GM23338 (cell line): ENCODE data around the gene SIRT7. TPM values are rescaled to one million over a fixed set of nuclear protein-coding genes. Genes with fewer than 3 reads are reported as not detected.

Experiments
- ATAC-seq: fragments of 200-7000 bp; cut with Tn5 transposase; 3 replicates; pipeline ENCODE4 v1.9.1; 2020
- DNase-seq: peaks from one replicate; pipeline ENCODE4 v3.0.0-alpha.2; 2015; ENCODE audit warnings: low spot score
- H2AFZ ChIP-seq: fragments of 200-600 bp; sonication (generic); 2 replicates; pipeline ENCODE4 v1.8.0; 2016; ENCODE audit warnings: antibody characterized with exemption, mild to moderate bottlenecking, moderate library complexity
- H3F3A ChIP-seq: fragments of 200-600 bp; sonication (generic); replicated peaks from 2 replicates; pipeline ENCODE4 v1.8.0; 2017; ENCODE audit warnings: antibody characterized with exemption, mixed run types, low read depth
- H3K27ac ChIP-seq: fragments of 200-600 bp; sonication (generic); 2 replicates; pipeline ENCODE4 v1.6.1; 2016; ENCODE audit warnings: low read depth
- H3K27me3 ChIP-seq: fragments of 200-600 bp; sonication (generic); 2 replicates; pipeline ENCODE4 v1.8.0; 2016; ENCODE audit warnings: mild to moderate bottlenecking, mixed run types, moderate library complexity; ENCODE audit not compliant: insufficient read depth
- H3K36me3 ChIP-seq: fragments of 200-600 bp; sonication (generic); 2 replicates; pipeline ENCODE4 v1.8.0; 2016; ENCODE audit warnings: mild to moderate bottlenecking; ENCODE audit not compliant: insufficient read depth
- H3K4me1 ChIP-seq: fragments of 200-600 bp; sonication (generic); 2 replicates; pipeline ENCODE4 v1.8.0; 2016; ENCODE audit warnings: mild to moderate bottlenecking, moderate library complexity; ENCODE audit not compliant: insufficient read depth
- H3K4me2 ChIP-seq: fragments of 200-600 bp; sonication (generic); 2 replicates; pipeline ENCODE4 v1.7.1; 2017; ENCODE audit warnings: mixed run types
- H3K4me3 ChIP-seq: fragments of 200-600 bp; sonication (generic); 2 replicates; pipeline ENCODE4 v1.6.1; 2016; ENCODE audit warnings: mixed run types
- H3K79me2 ChIP-seq: fragments of 200-600 bp; sonication (generic); replicated peaks from 2 replicates; pipeline ENCODE4 v1.8.0; 2017; ENCODE audit warnings: mild to moderate bottlenecking; ENCODE audit not compliant: insufficient read depth
- H3K9me2 ChIP-seq: fragments of 200-600 bp; sonication (generic); 2 replicates; pipeline ENCODE4 v1.8.0; 2017; ENCODE audit not compliant: insufficient read depth
- H4K20me1 ChIP-seq: fragments of 200-600 bp; sonication (generic); replicated peaks from 2 replicates; pipeline ENCODE4 v1.8.0; 2017; ENCODE audit warnings: mild to moderate bottlenecking; ENCODE audit not compliant: insufficient read depth
- H3K27ac Mint-ChIP-seq: 2 replicates; pipeline ENCODE4 v1.8.0; 2020; ENCODE audit warnings: inconsistent platforms, mild to moderate bottlenecking, moderate library complexity, mixed read lengths
- H3K27me3 Mint-ChIP-seq: 3 replicates; pipeline ENCODE4 v1.8.0; 2022; ENCODE audit warnings: low read depth, mild to moderate bottlenecking, moderate library complexity, mixed read lengths, inconsistent platforms; ENCODE audit not compliant: insufficient read depth, poor library complexity
- H3K36me3 Mint-ChIP-seq: 3 replicates; pipeline ENCODE4 v1.8.0; 2021; ENCODE audit warnings: low read depth, mild to moderate bottlenecking, inconsistent platforms, moderate library complexity, mixed read lengths
- H3K4me1 Mint-ChIP-seq: 3 replicates; pipeline ENCODE4 v1.8.0; 2020; ENCODE audit warnings: mild to moderate bottlenecking, inconsistent platforms, mixed read lengths
- H3K4me3 Mint-ChIP-seq: 3 replicates; pipeline ENCODE4 v1.8.0; 2021; ENCODE audit warnings: moderate library complexity, mild to moderate bottlenecking, inconsistent platforms, mixed read lengths
- H3K9me3 Mint-ChIP-seq: 3 replicates; pipeline ENCODE4 v1.8.0; 2020; ENCODE audit warnings: moderate library complexity, mild to moderate bottlenecking, inconsistent platforms, mixed read lengths
- EZH2 ChIP-seq: fragments of 200-600 bp; sonication (generic); IDR thresholded peaks from one replicate; pipeline ENCODE4 v1.8.0; 2017; ENCODE audit warnings: antibody characterized with exemption, mild to moderate bottlenecking, low read depth; ENCODE audit not compliant: unreplicated experiment
- EZH2phosphoT487 ChIP-seq: fragments of 200-600 bp; sonication (generic); IDR thresholded peaks from one replicate; pipeline ENCODE4 v1.8.1; 2018; ENCODE audit warnings: antibody characterized with exemption; ENCODE audit not compliant: unreplicated experiment
- JUNB ChIP-seq: IDR thresholded peaks from one replicate; pipeline ENCODE4 v1.6.1; 2016; ENCODE audit warnings: antibody characterized with exemption; ENCODE audit not compliant: unreplicated experiment
- NANOG ChIP-seq: IDR thresholded peaks from 2 replicates; pipeline ENCODE4 v1.6.1; 2016; ENCODE audit warnings: antibody characterized with exemption, borderline replicate concordance
- STAT1 ChIP-seq: IDR thresholded peaks from one replicate; pipeline ENCODE4 v1.6.1; 2016; ENCODE audit warnings: antibody characterized with exemption; ENCODE audit not compliant: unreplicated experiment
- ZNF114 ChIP-seq: fragments of 250-450 bp; sonication (Bioruptor Pico); IDR thresholded peaks from 2 replicates; pipeline ENCODE4 v1.5.0; 2020; ENCODE audit warnings: mild to moderate bottlenecking, moderate library complexity
- ZNF331 ChIP-seq: fragments of 250-450 bp; sonication (Bioruptor Pico); IDR thresholded peaks from 2 replicates; pipeline ENCODE4 v1.5.0; 2020; ENCODE audit warnings: low read depth, mild to moderate bottlenecking, moderate library complexity
- polyA plus RNA-seq: library from polyadenylated mRNA; unstranded; fragments of >200 nt; fragmentation: Nextera tagmentation; extraction: Ambion mirVana; gene quantifications from 2 replicates; pipeline ENCODE4 v1.2.1, GENCODE V29; 2016
- total RNA-seq: library from RNA; depleted of rRNA; stranded (reverse); fragments of >200 nt; shearing (Covaris generic); gene quantifications from 2 replicates; pipeline ENCODE4 v1.2.3, GENCODE V29; 2014
- TF ChIP-seq, protein P1 (sequence below): IDR thresholded peaks from 2 replicates; pipeline ENCODE4 v1.6.1; 2016; ENCODE audit warnings: antibody characterized with exemption
- TF ChIP-seq, protein P2 (sequence below): IDR thresholded peaks from one replicate; pipeline ENCODE4 v1.6.1; 2018; ENCODE audit warnings: antibody characterized with exemption; ENCODE audit not compliant: unreplicated experiment
- TF ChIP-seq, protein P3 (sequence below): fragments of 250-450 bp; sonication (Bioruptor Pico); IDR thresholded peaks from 2 replicates; pipeline ENCODE4 v1.5.0; 2020; ENCODE audit warnings: mild to moderate bottlenecking, moderate library complexity
- TF ChIP-seq, protein P4 (sequence below), 2 experiments: fragments of 200-600 bp in 1 of 2; sonication (generic) in 1 of 2; conservative IDR thresholded peaks; 2 replicates each; pipeline versions ENCODE4 v1.5.1 to v1.6.1; 2016 to 2017; ENCODE audit warnings: antibody characterized with exemption in 2 of 2, low read depth in 2 of 2, mild to moderate bottlenecking in 2 of 2, moderate library complexity in 1 of 2

The SIRT7 gene
- total and polyA plus RNA-seq, 2 experiments from 2014 or later = 16.3 to 20.8 TPM

DNA sequence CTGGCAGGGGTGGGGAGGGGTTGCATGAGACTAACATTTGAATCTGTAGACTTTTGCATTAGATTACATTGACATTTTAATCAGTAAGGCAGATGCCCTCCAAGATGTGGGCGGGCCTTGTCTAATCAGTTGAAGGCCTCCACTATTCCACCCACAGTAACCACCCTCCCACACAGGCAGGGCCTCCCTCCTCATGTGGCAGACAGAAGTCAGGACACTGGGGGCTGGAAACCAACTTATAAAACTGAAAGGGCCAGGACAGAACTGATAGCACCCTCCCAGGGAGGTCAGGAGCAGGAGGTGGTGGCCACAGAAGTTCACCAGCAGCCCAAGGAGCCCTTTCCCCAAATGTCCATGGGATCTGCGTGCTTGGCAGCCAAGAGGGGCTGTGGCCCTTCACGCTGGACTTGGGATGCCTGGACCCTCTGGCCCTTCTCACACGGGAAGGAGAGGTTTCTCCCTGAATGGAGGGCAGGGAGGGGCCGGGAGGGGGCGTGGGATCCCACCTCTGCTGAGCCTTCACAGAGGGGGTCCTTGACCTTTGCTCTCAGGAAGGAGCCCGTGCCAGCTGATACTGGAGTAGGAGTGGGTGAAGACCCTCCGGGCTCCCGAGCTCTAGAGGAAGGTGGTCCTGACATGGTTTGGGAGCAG lies 14.5 kb upstream of the SIRT7 start:
- H3K79me2 ChIP-seq = peaks cover 12% of the 10 kb centered on the region; the same call in 1 of the 2 replicates
- no peak overlapping the region for H3K4me3 ChIP-seq
- no peaks in the 10 kb centered on the region for H3K36me3 ChIP-seq
- H3K4me1 ChIP-seq = no peaks in the 10 kb centered on the region; the same call in 1 of the 2 replicates
- Mint-ChIP-seq H3K9me3 (no peaks in the 10 kb centered on the region), H3K4me1 (peaks cover 11% of the 10 kb centered on the region), H3K27ac (no peak overlapping the region), H3K27me3 (peaks cover 25% of the 10 kb centered on the region), H3K36me3 (peaks cover 35% of the 10 kb centered on the region), H3K4me3 (no peak overlapping the region; the same call in 2 of the 3 replicates)
- no peaks in the 10 kb centered on the region; the same call in 1 of the 2 replicates for H4K20me1 ChIP-seq
- no peak for ATAC-seq
- no peak for DNase-seq
- H3K27ac ChIP-seq = no peak overlapping the region
- no peak for TF ChIP-seq EZH2
- TF ChIP-seq JUNB = no peak
- no peak for TF ChIP-seq STAT1
- TF ChIP-seq EZH2phosphoT487 = no peak
- TF ChIP-seq, protein P1, sequence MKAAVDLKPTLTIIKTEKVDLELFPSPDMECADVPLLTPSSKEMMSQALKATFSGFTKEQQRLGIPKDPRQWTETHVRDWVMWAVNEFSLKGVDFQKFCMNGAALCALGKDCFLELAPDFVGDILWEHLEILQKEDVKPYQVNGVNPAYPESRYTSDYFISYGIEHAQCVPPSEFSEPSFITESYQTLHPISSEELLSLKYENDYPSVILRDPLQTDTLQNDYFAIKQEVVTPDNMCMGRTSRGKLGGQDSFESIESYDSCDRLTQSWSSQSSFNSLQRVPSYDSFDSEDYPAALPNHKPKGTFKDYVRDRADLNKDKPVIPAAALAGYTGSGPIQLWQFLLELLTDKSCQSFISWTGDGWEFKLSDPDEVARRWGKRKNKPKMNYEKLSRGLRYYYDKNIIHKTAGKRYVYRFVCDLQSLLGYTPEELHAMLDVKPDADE = no peak
- TF ChIP-seq ZNF331 = no peak
- TF ChIP-seq, protein P2, sequence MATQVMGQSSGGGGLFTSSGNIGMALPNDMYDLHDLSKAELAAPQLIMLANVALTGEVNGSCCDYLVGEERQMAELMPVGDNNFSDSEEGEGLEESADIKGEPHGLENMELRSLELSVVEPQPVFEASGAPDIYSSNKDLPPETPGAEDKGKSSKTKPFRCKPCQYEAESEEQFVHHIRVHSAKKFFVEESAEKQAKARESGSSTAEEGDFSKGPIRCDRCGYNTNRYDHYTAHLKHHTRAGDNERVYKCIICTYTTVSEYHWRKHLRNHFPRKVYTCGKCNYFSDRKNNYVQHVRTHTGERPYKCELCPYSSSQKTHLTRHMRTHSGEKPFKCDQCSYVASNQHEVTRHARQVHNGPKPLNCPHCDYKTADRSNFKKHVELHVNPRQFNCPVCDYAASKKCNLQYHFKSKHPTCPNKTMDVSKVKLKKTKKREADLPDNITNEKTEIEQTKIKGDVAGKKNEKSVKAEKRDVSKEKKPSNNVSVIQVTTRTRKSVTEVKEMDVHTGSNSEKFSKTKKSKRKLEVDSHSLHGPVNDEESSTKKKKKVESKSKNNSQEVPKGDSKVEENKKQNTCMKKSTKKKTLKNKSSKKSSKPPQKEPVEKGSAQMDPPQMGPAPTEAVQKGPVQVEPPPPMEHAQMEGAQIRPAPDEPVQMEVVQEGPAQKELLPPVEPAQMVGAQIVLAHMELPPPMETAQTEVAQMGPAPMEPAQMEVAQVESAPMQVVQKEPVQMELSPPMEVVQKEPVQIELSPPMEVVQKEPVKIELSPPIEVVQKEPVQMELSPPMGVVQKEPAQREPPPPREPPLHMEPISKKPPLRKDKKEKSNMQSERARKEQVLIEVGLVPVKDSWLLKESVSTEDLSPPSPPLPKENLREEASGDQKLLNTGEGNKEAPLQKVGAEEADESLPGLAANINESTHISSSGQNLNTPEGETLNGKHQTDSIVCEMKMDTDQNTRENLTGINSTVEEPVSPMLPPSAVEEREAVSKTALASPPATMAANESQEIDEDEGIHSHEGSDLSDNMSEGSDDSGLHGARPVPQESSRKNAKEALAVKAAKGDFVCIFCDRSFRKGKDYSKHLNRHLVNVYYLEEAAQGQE = no peak
- TF ChIP-seq, protein P3, sequence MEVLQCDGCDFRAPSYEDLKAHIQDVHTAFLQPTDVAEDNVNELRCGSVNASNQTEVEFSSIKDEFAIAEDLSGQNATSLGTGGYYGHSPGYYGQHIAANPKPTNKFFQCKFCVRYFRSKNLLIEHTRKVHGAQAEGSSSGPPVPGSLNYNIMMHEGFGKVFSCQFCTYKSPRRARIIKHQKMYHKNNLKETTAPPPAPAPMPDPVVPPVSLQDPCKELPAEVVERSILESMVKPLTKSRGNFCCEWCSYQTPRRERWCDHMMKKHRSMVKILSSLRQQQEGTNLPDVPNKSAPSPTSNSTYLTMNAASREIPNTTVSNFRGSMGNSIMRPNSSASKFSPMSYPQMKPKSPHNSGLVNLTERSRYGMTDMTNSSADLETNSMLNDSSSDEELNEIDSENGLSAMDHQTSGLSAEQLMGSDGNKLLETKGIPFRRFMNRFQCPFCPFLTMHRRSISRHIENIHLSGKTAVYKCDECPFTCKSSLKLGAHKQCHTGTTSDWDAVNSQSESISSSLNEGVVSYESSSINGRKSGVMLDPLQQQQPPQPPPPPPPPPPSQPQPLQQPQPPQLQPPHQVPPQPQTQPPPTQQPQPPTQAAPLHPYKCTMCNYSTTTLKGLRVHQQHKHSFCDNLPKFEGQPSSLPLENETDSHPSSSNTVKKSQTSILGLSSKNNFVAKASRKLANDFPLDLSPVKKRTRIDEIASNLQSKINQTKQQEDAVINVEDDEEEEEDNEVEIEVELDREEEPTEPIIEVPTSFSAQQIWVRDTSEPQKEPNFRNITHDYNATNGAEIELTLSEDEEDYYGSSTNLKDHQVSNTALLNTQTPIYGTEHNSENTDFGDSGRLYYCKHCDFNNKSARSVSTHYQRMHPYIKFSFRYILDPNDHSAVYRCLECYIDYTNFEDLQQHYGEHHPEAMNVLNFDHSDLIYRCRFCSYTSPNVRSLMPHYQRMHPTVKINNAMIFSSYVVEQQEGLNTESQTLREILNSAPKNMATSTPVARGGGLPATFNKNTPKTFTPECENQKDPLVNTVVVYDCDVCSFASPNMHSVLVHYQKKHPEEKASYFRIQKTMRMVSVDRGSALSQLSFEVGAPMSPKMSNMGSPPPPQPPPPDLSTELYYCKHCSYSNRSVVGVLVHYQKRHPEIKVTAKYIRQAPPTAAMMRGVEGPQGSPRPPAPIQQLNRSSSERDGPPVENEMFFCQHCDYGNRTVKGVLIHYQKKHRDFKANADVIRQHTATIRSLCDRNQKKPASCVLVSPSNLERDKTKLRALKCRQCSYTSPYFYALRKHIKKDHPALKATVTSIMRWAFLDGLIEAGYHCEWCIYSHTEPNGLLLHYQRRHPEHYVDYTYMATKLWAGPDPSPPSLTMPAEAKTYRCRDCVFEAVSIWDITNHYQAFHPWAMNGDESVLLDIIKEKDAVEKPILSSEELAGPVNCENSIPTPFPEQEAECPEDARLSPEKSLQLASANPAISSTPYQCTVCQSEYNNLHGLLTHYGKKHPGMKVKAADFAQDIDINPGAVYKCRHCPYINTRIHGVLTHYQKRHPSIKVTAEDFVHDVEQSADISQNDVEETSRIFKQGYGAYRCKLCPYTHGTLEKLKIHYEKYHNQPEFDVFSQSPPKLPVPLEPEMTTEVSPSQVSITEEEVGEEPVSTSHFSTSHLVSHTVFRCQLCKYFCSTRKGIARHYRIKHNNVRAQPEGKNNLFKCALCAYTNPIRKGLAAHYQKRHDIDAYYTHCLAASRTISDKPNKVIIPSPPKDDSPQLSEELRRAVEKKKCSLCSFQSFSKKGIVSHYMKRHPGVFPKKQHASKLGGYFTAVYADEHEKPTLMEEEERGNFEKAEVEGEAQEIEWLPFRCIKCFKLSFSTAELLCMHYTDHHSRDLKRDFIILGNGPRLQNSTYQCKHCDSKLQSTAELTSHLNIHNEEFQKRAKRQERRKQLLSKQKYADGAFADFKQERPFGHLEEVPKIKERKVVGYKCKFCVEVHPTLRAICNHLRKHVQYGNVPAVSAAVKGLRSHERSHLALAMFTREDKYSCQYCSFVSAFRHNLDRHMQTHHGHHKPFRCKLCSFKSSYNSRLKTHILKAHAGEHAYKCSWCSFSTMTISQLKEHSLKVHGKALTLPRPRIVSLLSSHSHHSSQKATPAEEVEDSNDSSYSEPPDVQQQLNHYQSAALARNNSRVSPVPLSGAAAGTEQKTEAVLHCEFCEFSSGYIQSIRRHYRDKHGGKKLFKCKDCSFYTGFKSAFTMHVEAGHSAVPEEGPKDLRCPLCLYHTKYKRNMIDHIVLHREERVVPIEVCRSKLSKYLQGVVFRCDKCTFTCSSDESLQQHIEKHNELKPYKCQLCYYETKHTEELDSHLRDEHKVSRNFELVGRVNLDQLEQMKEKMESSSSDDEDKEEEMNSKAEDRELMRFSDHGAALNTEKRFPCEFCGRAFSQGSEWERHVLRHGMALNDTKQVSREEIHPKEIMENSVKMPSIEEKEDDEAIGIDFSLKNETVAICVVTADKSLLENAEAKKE = no peak
- TF ChIP-seq, protein P4, sequence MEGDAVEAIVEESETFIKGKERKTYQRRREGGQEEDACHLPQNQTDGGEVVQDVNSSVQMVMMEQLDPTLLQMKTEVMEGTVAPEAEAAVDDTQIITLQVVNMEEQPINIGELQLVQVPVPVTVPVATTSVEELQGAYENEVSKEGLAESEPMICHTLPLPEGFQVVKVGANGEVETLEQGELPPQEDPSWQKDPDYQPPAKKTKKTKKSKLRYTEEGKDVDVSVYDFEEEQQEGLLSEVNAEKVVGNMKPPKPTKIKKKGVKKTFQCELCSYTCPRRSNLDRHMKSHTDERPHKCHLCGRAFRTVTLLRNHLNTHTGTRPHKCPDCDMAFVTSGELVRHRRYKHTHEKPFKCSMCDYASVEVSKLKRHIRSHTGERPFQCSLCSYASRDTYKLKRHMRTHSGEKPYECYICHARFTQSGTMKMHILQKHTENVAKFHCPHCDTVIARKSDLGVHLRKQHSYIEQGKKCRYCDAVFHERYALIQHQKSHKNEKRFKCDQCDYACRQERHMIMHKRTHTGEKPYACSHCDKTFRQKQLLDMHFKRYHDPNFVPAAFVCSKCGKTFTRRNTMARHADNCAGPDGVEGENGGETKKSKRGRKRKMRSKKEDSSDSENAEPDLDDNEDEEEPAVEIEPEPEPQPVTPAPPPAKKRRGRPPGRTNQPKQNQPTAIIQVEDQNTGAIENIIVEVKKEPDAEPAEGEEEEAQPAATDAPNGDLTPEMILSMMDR (conservative IDR thresholded peaks at IDR 0.05; ENCODE audit: low read depth in 2 of 2) = no peak
- TF ChIP-seq ZNF114 (CRISPR knock-in tag) = no peak
- no peak for TF ChIP-seq NANOG
- peaks cover 10% of the 10 kb centered on the region for H3F3A ChIP-seq
- no peak overlapping the region for H3K4me2 ChIP-seq
- H2AFZ ChIP-seq = no peak overlapping the region
- peaks cover 10% of the 10 kb centered on the region; the same call in 1 of the 2 replicates for H3K27me3 ChIP-seq
- no peaks in the 10 kb centered on the region for H3K9me2 ChIP-seq
